Measurements from ENCODE around the gene ZBTB7C. TPM values are rescaled to one million over a fixed set of nuclear protein-coding genes. Genes with fewer than 3 reads are reported as not detected.

Gene ZBTB7C
- total and polyA plus RNA-seq, 2 of the 8 experiments (the other 6 are each of a cell fraction or from before 2014, with no cell fraction given): 0.15 to 0.45 TPM

DNA sequence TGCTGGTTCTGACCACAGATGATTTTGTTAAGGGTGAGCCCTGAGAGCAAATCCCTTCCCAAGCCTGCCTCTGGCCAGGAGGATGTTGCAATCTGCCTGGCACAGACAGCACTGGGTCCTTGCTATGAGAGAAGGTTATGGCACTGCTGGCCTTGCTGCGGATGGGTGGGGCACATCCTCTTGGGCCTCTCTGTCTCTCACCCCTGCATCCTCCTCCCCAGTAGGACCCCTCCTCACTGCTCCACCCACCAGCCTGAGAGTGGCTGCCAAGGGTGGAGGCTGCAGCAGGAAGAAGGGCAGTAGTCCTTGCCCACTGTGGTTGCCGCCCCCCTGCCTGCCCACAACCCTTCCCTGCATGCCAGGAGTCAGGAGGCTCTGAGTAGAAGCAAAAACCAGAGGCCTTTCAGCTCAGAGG lies 180.9 kb downstream of the ZBTB7C start:
- Histone ChIP-seq H3K4me2 (ENCODE audit: insufficient read depth in 1 of 2, low read depth in 2 of 2, low read length in 2 of 2) (no peak overlapping the region), H3K18ac (ENCODE audit: extremely low read depth, low read length) (no peak overlapping the region), H3K4me3 (ENCODE audit: extremely low read depth in 1 of 4, insufficient read depth in 2 of 4, low read depth in 3 of 4, low read length in 4 of 4) (no peak overlapping the region), H3K14ac (ENCODE audit: insufficient read length) (no peak overlapping the region), H4K5ac (ENCODE audit: insufficient read length, low read depth, low read length) (no peak overlapping the region), H2BK12ac (ENCODE audit: low read depth, low read length) (no peak overlapping the region), H3K9me3 (ENCODE audit: insufficient read depth in 2 of 2, low read depth in 1 of 2, low read length in 1 of 2) (no peaks in the 10 kb centered on the region), H3K79me2 (ENCODE audit: control insufficient read depth in 1 of 2, insufficient read depth in 2 of 2, low read length in 2 of 2) (no peaks in the 10 kb centered on the region), H2BK120ac (replicated peaks; ENCODE audit: low read depth, low read length) (no peak overlapping the region), H2BK15ac (ENCODE audit: low read length) (no peak overlapping the region), H3K79me1 (ENCODE audit: low read depth, low read length) (no peaks in the 10 kb centered on the region), H3K23me2 (ENCODE audit: low read depth, low read length) (no peaks in the 10 kb centered on the region), H4K20me1 (replicated peaks in 1 of 2; ENCODE audit: control insufficient read depth in 1 of 2, insufficient read depth in 2 of 2, low read length in 2 of 2) (no peaks in the 10 kb centered on the region), H4K8ac (ENCODE audit: extremely low read depth, insufficient read depth, low read length) (no peak overlapping the region), H3K4me1 (replicated peaks in 1 of 4; ENCODE audit: control insufficient read depth in 3 of 4, insufficient read depth in 4 of 4, low read length in 3 of 4) (peaks cover 0 to 1% (median 0%) of the 10 kb centered on the region in 4 experiments; a peak in 1 of 7 replicates), H3K27ac (ENCODE audit: low read depth, low read length) (no peak overlapping the region), H3K27me3 (replicated peaks in 1 of 4; ENCODE audit: control insufficient read depth in 3 of 4, extremely low read depth in 1 of 4, insufficient read depth in 3 of 4, low read length in 3 of 4) (no peaks in the 10 kb centered on the region), H3K4ac (replicated peaks; ENCODE audit: insufficient read length, low read depth, low read length) (no peak overlapping the region), H2BK20ac (ENCODE audit: low read length) (no peak overlapping the region), H2BK5ac (ENCODE audit: low read depth, low read length) (no peak overlapping the region), H3K56ac (replicated peaks; ENCODE audit: insufficient read length, low read depth, low read length) (no peak overlapping the region), H4K91ac (replicated peaks; ENCODE audit: insufficient read length, low read length) (no peak overlapping the region), H2AK5ac (ENCODE audit: low read depth, low read length) (no peak overlapping the region), H3K9ac (replicated peaks in 1 of 4; ENCODE audit: extremely low read depth in 1 of 4, low read depth in 3 of 4, low read length in 3 of 4) (no peak overlapping the region), H3K36me3 (ENCODE audit: control insufficient read depth in 2 of 4, insufficient read depth in 4 of 4, low read length in 3 of 4) (no peaks in the 10 kb centered on the region), H3K23ac (ENCODE audit: insufficient read length) (no peak overlapping the region), H2AFZ (ENCODE audit: low read length) (no peak overlapping the region)
- FAIRE-seq: no peak
- POLR2A ChIA-PET (ENCODE audit: partially characterized antibody): no interaction called here
- 87% methylated on average over 2 of the region's 2 CpGs; no CpG with 5 or more reads in 1 of the 2 experiments for WGBS, 2 experiments (ENCODE audit: extremely low coverage in 1 of 2, insufficient coverage in 1 of 2, insufficient read length in 1 of 2, insufficient replicate concordance in 2 of 2, low coverage in 1 of 2, low lambda C conversion rate in 2 of 2, missing lambda C conversion rate in 1 of 2)
- CTCF ChIA-PET (ENCODE audit: partially characterized antibody): interaction anchor here (1.1 to 5.1 kb wide), 8 partner anchors 9 to 217 kb away, joined by 3 to 160 read pairs (median 13); no protein-coding TSS in a partner anchor
- no peak for DNase-seq (ENCODE audit: low read depth in 1 of 2, low spot score in 2 of 2)
- TF ChIP-seq TAF1 (IDR thresholded peaks at IDR 0.05; ENCODE audit: low read depth, low read length) (no peak), MAFK (IDR thresholded peaks at IDR 0.05; ENCODE audit: low read depth, low read length) (no peak), FOSL1 (IDR thresholded peaks at IDR 0.05; ENCODE audit: insufficient read depth, low read depth, low read length) (no peak), POLR2A (IDR thresholded peaks at IDR 0.05; ENCODE audit: control extremely low read depth in 1 of 2, low read depth in 2 of 2, low read length in 2 of 2) (no peak), HDAC2 (IDR thresholded peaks at IDR 0.05; ENCODE audit: borderline replicate concordance in 1 of 2, low read depth in 2 of 2, low read length in 2 of 2) (no peak), SRF (IDR thresholded peaks at IDR 0.05; ENCODE audit: low read depth, low read length) (no peak), TEAD4 (IDR thresholded peaks at IDR 0.05; ENCODE audit: low read depth, low read length) (no peak), SIX5 (IDR thresholded peaks at IDR 0.05; ENCODE audit: low read depth, low read length) (no peak), YY1 (IDR thresholded peaks at IDR 0.05; ENCODE audit: low read depth, low read length) (no peak), RAD21 (IDR thresholded peaks at IDR 0.05 in 1 of 2, conservative IDR thresholded peaks at IDR 0.05 in 1 of 2; ENCODE audit: low read depth in 2 of 2, low read length in 2 of 2) (no peak), EGR1 (IDR thresholded peaks at IDR 0.05; ENCODE audit: borderline replicate concordance, low read depth, low read length) (no peak), TBP (IDR thresholded peaks at IDR 0.05; ENCODE audit: low read depth, low read length) (no peak)
- TF ChIP-seq, protein P1, sequence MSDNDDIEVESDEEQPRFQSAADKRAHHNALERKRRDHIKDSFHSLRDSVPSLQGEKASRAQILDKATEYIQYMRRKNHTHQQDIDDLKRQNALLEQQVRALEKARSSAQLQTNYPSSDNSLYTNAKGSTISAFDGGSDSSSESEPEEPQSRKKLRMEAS (IDR thresholded peaks at IDR 0.05): no peak
- TF ChIP-seq, protein P2, sequence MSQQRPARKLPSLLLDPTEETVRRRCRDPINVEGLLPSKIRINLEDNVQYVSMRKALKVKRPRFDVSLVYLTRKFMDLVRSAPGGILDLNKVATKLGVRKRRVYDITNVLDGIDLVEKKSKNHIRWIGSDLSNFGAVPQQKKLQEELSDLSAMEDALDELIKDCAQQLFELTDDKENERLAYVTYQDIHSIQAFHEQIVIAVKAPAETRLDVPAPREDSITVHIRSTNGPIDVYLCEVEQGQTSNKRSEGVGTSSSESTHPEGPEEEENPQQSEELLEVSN (IDR thresholded peaks at IDR 0.05): no peak
